Muscle of leg (tissue), 11 donors: ENCODE results near the gene MRPS6. TPM values are rescaled to one million over a fixed set of nuclear protein-coding genes. Genes with fewer than 3 reads are reported as not detected.

ENCODE experiments used
- DNase-seq: peaks from one replicate; pipeline ENCODE4 v3.0.0; 2013
- H3K27ac ChIP-seq: one replicate; pipeline ENCODE4 v1.5.1; 2013; ENCODE audit warnings: mild to moderate bottlenecking, low read length, control low read depth
- H3K27me3 ChIP-seq: one replicate; pipeline ENCODE4 v1.6.1; 2013; ENCODE audit warnings: low read length; ENCODE audit not compliant: control insufficient read depth, insufficient read depth
- H3K36me3 ChIP-seq: one replicate; pipeline ENCODE4 v1.6.1; 2013; ENCODE audit warnings: low read length; ENCODE audit not compliant: control insufficient read depth, insufficient read depth
- H3K4me1 ChIP-seq: one replicate; pipeline ENCODE4 v1.6.1; 2013; ENCODE audit warnings: low read length; ENCODE audit not compliant: control insufficient read depth, insufficient read depth
- H3K4me3 ChIP-seq: one replicate; pipeline ENCODE4 v1.5.1; 2013; ENCODE audit warnings: low read length, control low read depth
- H3K9me3 ChIP-seq: replicated peaks from 2 replicates; pipeline ENCODE4 v1.6.1; 2013; ENCODE audit warnings: low read depth, low read length; ENCODE audit not compliant: control insufficient read depth
- WGBS: methylation state at CpG from one replicate; pipeline ENCODE4 v1.1.5; 2013; ENCODE audit warnings: missing lambda C conversion rate; ENCODE audit not compliant: insufficient coverage; 5-methylcytosine and 5-hydroxymethylcytosine counted together
- polyA plus RNA-seq, 8 donors: library from polyadenylated mRNA; unstranded; fragments of 120-200 nt; gene quantifications; one replicate each; pipeline versions ENCODE4 v1.2.1 to v1.2.3, GENCODE V29; 2013; ENCODE audit warnings: inconsistent platforms in 1 of 8, low replicate concordance in 1 of 8; ENCODE audit not compliant: insufficient read length in 8 of 8, insufficient read depth in 1 of 8
- total RNA-seq: library from RNA; stranded (reverse); fragments of 120-200 nt; gene quantifications from one replicate; pipeline ENCODE4 v1.2.4, GENCODE V29; 2013

MRPS6 gene
- total and polyA plus RNA-seq, 9 donors = 15.5 to 52.5 (median 44.4) TPM

DNA sequence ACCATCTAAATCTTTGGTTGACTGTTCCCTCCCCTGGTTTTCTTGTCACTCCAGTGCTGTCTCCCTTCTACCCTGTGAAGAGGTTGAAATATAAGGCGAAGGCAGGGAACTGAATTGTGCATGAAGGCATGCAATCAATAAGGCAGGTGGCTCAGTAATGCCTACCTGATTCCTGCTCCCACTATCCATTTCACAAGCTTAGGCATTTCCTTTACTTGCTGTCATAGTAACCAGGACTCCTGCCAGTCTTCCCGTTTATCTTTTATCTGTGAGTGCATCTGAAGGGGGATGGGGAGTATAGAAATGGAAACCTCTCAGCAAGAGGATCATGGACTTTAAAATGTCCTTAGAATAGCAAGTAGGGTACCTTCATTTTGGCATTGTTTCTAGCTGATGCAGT is 40.5 kb downstream of the MRPS6 start:
- Histone ChIP-seq H3K9me3 (no peaks in the 10 kb centered on the region), H3K4me1 (no peaks in the 10 kb centered on the region), H3K27ac (no peak overlapping the region), H3K36me3 (no peaks in the 10 kb centered on the region), H3K27me3 (no peaks in the 10 kb centered on the region), H3K4me3 (no peak overlapping the region)
- WGBS = no CpG with 5 or more reads among the region's 2 CpGs
- DNase-seq = no peak

GRCh38 chr21:34115160-34115559 is 41.8 kb downstream of the MRPS6 start:
- Histone ChIP-seq H3K36me3 (no peaks in the 10 kb centered on the region), H3K4me1 (no peaks in the 10 kb centered on the region), H3K4me3 (no peak overlapping the region), H3K27ac (no peak overlapping the region), H3K9me3 (no peaks in the 10 kb centered on the region), H3K27me3 (no peaks in the 10 kb centered on the region)
- DNase-seq = no peak
- WGBS = no CpG with 5 or more reads among the region's 1 CpG

DNA sequence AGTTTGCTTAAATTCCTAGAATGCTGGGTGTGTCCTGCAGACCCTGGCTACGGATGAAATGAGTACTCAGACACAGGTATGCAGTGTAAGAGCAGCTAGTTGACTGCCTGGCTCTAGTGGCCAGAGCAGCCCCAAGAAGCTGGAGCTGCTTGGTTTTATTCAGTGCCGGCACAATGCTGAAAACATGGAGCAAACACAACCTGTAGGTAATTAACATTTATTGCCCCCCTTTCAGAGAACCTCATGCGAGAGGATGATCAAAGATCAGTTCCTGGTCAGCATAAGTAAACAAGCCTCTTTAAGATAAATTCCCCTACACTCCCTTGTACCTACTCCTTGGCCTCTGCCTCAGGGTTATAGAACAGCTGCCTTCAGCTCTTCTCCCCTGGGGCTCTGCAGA is 43.2 kb downstream of the MRPS6 start:
- DNase-seq = no peak
- WGBS = 67% methylated on average over 1 of the region's 3 CpGs
- Histone ChIP-seq H3K27ac (no peak overlapping the region), H3K4me3 (no peak overlapping the region), H3K36me3 (no peaks in the 10 kb centered on the region), H3K9me3 (no peaks in the 10 kb centered on the region), H3K27me3 (no peaks in the 10 kb centered on the region), H3K4me1 (no peaks in the 10 kb centered on the region)

- Histone ChIP-seq H3K27me3 (no peaks in the 10 kb centered on the region), H3K9me3 (no peaks in the 10 kb centered on the region), H3K4me1 (no peaks in the 10 kb centered on the region), H3K4me3 (no peak overlapping the region), H3K36me3 (peaks cover 5% of the 10 kb centered on the region), H3K27ac (no peak overlapping the region)
- DNase-seq = no peak
- no CpG with 5 or more reads among the region's 2 CpGs for WGBS
These were observed 47.5 kb downstream of the MRPS6 start for GRCh38 chr21:34120867-34121266.

- peaks cover 16% of the 10 kb centered on the region for H3K36me3 ChIP-seq
- no peaks in the 10 kb centered on the region for H3K9me3 ChIP-seq
- no peak overlapping the region for H3K4me3 ChIP-seq
- no peaks in the 10 kb centered on the region for H3K4me1 ChIP-seq
- DNase-seq = no peak
- H3K27ac ChIP-seq = no peak overlapping the region
- no peaks in the 10 kb centered on the region for H3K27me3 ChIP-seq
- WGBS = no CpG with 5 or more reads among the region's 2 CpGs
These were observed 48.7 kb downstream of the MRPS6 start for GRCh38 chr21:34122047-34122446.

GRCh38 chr21:34123609-34124008 is 50.2 kb downstream of the MRPS6 start:
- no peaks in the 10 kb centered on the region for H3K9me3 ChIP-seq
- no peak overlapping the region for H3K27ac ChIP-seq
- H3K27me3 ChIP-seq = no peaks in the 10 kb centered on the region
- DNase-seq = no peak
- peaks cover 1% of the 10 kb centered on the region for H3K4me1 ChIP-seq
- no peak overlapping the region for H3K4me3 ChIP-seq
- WGBS = 90% methylated on average over 8 of the region's 8 CpGs
- H3K36me3 ChIP-seq = peaks cover 16% of the 10 kb centered on the region

- no peaks in the 10 kb centered on the region for H3K27me3 ChIP-seq
- no peak overlapping the region for H3K27ac ChIP-seq
- peak; percentile 23 for DNase-seq
- H3K36me3 ChIP-seq = peaks cover 16% of the 10 kb centered on the region
- 79% methylated on average over 9 of the region's 10 CpGs for WGBS
- H3K4me1 ChIP-seq = peaks cover 20% of the 10 kb centered on the region
- H3K4me3 ChIP-seq = no peak overlapping the region
- no peaks in the 10 kb centered on the region for H3K9me3 ChIP-seq
These were observed 52.9 kb downstream of the MRPS6 start for GRCh38 chr21:34126269-34126668.

DNA sequence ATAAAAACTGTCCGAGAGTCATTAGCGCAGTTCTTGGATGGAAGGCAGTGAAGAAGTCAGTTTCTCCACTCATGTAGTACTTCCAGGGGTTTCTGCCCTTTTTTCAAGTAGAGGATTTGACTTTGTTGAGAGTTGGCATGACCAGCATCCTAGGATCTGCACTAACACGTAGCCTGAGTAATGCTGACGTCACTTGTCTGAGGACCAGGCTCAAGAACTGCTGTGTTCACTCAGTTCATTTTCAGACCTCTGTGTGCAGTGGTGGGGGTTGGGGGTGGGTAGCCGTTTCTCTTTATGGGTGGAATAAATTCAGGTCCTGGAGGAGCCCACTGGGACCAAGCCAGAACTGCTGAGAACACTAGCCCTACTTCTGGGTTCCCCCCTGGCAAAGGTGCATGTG is 53.3 kb downstream of the MRPS6 start:
- peaks cover 16% of the 10 kb centered on the region for H3K36me3 ChIP-seq
- no peaks in the 10 kb centered on the region for H3K9me3 ChIP-seq
- WGBS = 62% methylated on average over 3 of the region's 5 CpGs
- H3K4me1 ChIP-seq = peaks cover 22% of the 10 kb centered on the region
- no peak overlapping the region for H3K27ac ChIP-seq
- H3K27me3 ChIP-seq = no peaks in the 10 kb centered on the region
- H3K4me3 ChIP-seq = no peak overlapping the region
- DNase-seq = no peak

DNA sequence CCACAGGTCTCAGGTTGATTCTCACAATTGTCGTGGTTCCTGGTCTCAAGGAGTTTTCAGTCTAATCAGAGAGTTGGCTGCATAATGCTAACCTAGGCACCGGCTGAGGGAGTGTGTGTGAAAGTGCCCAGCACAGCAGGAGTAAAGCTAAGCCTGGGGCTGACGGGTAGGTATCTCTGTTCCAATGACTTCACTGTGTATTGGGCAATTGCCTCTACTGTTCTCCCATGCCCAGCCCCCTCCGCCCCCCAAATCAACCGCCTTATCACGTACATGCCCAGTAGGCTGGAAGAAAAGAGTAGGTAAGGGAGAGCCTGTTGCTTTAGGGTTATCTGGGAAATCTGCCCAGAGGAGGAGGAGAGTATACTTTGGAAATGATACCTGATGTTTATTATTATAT is 54.7 kb downstream of the MRPS6 start:
- WGBS = 73% methylated on average over 2 of the region's 6 CpGs
- H3K4me1 ChIP-seq = peaks cover 25% of the 10 kb centered on the region
- no peak overlapping the region for H3K4me3 ChIP-seq
- no peaks in the 10 kb centered on the region for H3K9me3 ChIP-seq
- H3K36me3 ChIP-seq = peaks cover 20% of the 10 kb centered on the region
- no peak overlapping the region for H3K27ac ChIP-seq
- no peak for DNase-seq
- no peaks in the 10 kb centered on the region for H3K27me3 ChIP-seq

GRCh38 chr21:34128674-34129038 is 55.3 kb downstream of the MRPS6 start:
- DNase-seq = no peak
- no CpG with 5 or more reads among the region's 3 CpGs for WGBS
- H3K36me3 ChIP-seq = peaks cover 24% of the 10 kb centered on the region
- no peaks in the 10 kb centered on the region for H3K9me3 ChIP-seq
- no peaks in the 10 kb centered on the region for H3K27me3 ChIP-seq
- H3K4me1 ChIP-seq = peaks cover 25% of the 10 kb centered on the region
- peak overlapping the region; percentile 66 for H3K27ac ChIP-seq
- H3K4me3 ChIP-seq = no peak overlapping the region
